GM19023 (cell line): ENCODE results near the gene MYD88.

Experiments
- ATAC-seq: cut with Tn5 transposase; IDR thresholded peaks from one replicate; pipeline ENCODE4 v1.9.1; 2021; ENCODE audit warnings: mild to moderate bottlenecking, moderate library complexity; ENCODE audit not compliant: unreplicated experiment

Gene MYD88

DNA sequence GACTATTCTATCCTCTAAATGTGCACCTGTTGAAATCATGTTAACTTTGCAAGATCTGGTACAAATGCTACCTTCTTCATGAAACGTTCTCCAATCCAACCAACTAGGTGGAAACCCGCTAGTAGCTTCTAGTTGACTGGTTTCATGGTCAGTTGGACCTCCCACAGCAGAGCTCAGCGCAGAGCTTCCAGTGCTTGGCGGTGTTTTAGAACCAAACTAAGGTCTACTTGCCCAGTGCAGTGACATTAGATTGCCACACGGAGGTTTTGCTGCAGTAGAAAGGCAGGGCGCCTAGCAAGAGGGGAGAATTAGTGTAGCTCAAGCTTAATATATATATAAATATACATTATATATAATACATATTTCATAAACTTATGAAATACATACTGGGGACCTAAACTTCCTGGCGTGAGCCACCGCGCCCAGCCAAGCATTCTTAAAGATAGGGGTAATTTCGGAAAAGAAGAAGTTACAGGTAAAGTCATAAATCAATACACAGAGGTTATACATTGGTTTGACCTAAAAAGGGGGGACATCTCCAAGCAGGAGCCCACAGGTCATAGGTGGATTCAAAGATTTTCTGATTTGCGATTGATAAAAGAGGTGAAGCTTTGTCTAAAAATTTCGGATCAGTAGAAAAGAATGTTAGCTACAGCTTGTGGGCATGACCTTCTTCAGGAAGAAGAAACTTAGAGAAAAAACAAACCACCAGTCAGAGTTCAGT is 24.8 kb downstream of the MYD88 start:
- no peak for ATAC-seq

DNA sequence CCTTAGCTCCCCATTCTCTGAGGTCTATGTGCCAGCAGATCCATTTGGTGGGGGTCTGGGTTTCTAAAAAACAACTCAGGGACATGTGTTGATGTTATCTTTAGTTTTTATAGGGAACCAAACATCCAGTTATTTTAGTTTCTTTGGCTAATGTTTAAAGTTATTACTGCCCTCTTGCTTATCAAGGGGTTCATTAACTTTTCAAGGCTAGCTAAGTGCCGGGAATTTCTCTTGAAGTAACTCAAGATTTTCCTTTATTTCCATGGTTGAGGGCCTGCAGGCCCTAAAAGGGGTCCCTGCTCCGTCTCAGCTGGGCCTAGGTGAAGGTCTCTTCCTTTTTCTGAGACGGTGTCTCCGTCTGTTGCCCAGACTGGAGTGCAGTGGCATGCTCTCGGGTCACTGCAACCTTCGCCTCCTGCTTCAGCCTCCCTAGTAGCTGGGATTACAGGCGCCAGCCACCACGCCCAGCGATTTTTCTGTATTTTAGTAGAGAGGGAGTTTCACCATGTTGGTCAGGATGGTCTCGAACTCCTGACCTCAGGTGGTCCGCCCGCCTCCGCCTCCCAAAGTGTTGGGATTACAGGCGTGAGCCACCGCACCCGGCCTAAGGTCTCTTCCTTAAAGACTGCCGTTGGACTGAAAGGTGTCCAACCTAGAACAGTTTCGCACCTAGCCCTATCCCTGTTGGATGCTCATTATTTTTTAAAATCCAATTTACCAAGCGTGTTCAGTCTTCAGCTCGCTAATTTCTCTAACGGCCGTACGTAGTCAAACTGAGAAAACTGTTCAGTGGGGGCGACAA is 25.6 kb downstream of the MYD88 start:
- ATAC-seq = no peak

DNA sequence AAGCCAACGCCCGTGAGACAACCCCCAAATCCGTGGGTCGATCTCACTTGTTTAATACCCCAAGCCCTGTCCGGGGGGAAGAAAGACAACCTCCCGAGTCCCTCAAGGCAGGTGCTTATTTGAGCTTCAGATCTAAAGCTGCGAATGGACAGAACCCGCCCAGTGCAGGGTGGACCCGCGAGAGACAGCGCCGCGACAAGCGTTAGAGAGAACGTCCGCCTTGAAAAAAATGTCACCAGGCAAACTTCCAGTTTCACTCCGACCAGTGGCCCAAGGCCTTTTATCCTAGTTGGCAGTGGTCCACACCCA is 26.1 kb downstream of the MYD88 start:
- ATAC-seq = peak; percentile 17

DNA sequence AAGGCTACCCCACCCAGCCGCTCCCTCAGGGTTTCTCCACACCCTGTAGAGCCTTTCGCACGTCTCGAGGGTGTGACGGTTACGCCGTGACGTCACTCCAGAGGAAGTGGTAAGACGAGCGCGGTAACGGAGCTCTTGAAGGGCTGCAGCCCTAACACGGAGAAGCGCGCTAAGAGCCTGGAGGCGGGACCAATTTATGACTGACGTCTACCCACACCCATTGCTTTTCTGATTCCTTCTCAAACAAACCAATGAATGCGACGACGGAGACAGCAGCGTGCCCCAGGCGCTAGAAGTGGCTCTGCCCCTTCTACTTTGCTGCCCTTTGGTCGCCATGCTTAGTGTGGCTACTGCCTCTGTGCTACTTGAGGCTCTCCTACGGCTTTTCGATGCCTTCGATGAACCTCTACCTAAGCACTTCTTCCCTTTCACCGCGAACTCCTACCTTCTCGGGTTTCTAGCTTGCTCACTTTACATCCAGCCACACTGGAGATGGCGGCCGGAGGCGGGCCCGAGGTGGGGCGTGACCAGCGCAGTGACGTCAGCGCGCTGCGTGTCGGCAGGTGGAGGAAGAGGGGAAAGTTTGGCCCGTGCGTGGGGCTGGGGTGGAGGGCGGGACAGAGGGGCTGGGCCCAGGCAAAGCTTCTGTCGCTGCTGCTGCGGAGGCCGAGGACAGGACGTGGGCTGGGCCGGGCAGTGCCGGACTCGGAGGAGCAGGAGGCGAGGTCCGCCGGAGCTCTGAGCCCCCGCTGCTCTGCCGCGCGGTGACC is 26.7 kb downstream of the MYD88 start, which contains the start of gene OXSR1:
Gene OXSR1, plus strand, starts transcription at position 586 of the 770 bp plus-strand sequence. CDS start 340 bp downstream, outside the sequence.
- ATAC-seq = peak; percentile 90

DNA sequence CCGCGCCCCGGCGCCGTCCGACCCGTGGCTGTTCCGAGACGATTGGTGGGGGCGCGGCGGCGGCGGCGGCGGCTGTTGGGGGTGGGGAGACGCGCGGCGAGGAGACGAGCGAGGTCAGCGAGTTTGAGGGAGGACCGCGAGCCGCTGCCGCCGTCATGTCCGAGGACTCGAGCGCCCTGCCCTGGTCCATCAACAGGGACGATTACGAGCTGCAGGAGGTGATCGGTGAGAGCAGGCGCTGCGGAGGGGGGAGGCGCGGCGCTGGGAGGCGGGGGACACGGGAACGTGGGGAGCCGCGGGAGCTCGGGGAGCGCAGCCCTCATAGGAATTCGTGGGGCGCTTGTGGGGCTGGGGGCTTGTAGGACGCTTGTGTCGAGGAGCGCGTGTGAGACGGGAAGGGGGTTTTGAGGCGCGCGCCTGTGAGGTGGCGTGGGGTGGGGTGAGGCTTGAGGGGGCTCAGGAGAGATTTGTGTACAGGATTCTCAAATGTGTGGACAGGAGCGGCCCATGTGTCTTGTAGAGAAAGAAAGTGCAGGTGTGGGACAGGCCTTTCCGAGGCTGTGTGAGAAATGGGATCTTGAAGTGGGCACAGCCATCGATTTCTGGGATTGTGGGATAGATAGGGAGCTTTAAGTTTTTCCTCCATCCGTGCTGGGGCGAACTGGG is 27.4 kb downstream of the MYD88 start:
- no peak for ATAC-seq

DNA sequence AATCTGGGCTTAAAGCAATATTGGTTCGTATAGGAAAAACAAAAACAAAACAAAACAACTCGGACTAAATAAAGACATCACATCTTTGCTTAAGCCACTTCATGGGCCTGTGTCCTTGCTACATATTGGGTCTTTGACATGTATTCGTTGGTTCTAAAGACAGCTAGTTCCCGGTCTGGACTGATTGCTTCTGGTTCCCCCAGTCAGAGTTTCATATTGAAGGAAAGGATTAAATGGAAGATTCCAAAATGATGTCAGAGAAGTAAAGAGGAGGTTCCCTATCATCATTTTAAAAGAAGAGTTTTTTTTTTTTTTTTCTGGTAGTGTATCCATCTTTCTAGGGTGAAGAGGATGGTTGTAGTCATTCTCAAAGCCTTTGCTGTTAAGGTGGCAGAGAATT is 29.1 kb downstream of the MYD88 start:
- ATAC-seq = no peak

DNA sequence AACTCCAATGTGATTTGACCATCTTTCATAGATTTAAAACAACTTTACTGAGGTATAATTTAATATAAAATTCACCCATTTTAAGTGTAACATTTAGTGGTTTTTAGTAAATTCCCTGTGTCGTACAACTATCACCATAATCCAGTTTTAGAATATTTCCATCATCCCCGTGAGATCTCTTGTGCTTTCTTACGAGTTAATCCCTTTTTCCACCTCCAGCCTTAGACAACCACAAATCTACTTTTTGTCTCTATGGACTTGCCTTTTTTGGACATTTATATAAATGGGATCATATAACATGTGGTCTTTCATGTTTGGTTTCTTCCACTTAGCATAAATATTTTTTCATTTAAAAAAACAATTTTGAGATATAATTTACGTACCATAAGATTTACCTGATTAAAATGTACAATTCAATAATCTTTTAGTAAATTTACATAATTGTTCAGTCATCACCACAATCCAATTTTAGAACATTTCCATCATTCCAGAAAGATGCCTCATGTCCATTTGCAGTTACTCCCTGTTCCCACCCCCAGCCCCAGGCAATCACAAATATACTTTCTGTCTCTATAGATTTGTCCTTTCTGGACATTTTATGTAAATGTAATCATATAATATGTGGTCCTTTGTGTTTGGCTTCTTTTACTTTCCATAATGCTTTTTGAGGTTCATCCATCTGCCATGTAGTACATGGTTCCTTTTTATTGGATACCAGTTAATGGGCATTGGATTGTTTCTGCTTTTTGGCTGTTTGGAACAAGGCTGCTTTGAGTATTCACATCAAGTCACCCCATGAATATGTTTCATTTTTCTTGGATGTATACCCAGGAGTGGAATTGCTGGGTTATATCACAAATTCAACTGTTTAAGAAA is 29.9 kb downstream of the MYD88 start:
- ATAC-seq = no peak

DNA sequence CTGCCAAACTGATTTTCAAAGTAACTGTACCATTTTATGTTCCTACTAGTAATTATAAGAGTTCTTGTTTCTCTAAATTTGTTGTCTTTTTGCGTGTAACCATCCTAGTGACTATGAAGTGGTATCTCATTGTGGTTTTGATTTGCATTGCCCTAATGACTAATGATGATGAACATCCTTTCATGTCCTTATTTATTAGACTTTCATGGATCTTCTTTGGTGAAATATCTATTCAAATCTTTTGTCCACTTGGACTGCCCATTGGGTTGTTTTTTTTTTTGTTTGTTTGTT is 30.5 kb downstream of the MYD88 start:
- no peak for ATAC-seq

DNA sequence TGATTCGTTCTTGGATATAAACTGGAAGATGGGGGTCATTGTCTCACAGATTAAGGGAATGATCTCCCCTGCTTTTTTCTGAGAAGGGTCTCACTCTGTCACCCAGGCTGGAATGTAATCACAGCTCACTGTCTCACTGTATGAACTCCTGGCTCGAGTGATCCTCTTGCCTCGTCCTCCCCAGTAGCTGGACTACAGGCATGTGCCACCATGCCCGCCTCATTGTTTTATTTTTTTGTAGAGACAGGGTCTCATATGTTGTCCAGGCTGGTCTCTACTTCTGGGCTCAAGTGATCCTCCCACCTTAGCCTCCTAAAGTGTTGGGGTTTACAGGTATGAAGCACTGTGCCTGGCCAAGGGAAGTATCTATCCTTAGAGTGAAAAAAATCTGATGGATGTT is 32.3 kb downstream of the MYD88 start:
- no peak for ATAC-seq

DNA sequence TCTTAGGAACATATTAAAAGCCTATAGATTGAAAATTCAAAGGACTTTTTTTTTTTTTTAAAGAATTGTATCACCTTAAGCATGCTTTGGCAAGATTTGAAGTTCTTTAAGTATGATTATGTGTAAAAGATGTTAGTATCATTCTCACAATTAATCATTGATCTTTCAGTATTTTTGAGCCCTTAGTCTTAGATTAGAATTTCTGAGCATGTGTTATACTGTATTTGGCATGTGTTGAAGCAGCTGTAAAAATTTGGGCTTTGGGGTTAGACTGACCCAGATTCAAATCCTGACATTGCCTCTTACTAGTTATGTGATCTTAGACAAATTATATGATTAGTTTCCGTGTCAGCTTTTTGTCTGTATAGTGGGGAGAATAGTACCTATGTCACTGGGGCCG is 33.2 kb downstream of the MYD88 start:
- no peak for ATAC-seq

DNA sequence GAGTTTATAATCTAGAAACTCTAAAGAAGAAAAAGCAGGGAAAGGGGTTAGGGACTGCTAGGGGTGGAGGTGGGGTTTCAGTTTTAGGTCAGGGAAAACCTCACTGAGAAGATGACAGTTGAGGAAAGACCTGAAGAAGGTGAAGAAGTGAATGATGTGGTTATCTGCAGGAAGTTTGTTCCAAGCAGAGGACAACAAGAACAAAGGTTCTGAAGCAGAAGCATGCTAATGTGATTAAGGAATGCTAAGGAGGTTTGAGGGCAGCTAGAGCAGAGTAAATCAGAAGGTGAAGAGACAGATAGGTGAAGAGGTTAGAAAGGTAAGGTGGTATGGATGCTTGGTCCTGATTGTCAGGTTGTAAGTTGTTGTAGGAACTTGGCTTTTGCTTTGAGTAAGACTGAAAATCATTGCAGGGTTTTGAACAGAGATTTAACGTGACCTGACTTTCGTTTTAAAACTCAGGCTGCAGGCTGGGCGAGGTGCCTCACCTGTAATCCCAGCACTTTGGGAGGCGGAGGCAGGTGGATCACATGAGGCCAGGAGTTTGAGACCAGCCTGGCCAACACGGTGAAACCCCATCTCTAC is 35.5 kb downstream of the MYD88 start:
- ATAC-seq = peak; percentile 38

DNA sequence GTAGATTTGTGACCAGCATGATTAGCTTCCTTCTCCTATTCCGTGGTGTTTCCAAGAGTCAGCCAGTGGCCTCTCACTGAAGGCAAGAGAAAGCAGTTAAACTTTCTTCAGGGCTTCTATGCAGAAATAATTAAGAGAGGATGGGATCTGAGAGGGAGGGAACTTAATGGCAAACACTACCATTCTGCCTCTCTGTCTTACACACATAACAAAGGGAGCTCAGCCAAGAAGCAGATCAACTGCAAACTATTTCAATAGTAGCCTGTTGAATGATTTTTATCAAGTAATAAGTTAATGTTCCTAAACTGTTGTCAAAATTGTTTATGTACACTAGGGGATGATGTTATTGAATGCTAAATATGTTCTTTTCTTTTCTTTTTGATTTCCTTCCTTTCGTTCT is 38.7 kb downstream of the MYD88 start:
- ATAC-seq = no peak

DNA sequence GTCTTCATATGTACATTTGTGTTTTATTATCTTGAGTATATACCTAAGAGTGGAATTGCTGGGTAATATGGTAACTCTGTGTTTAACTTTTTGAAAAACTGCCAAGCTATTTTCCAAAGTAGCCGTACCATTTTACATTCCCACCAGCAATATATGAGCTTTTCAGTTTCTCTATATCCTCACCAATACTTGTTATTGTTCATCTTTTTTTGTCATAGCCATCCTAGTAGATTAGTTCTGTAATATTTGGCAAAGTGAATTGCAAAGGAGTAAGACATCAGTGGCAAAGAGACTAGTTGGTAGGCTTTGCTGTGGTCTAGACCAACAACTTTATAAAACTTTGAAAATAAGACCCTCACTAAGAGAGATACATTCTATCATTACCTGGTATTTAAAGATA is 48.3 kb downstream of the MYD88 start:
- ATAC-seq = no peak

DNA sequence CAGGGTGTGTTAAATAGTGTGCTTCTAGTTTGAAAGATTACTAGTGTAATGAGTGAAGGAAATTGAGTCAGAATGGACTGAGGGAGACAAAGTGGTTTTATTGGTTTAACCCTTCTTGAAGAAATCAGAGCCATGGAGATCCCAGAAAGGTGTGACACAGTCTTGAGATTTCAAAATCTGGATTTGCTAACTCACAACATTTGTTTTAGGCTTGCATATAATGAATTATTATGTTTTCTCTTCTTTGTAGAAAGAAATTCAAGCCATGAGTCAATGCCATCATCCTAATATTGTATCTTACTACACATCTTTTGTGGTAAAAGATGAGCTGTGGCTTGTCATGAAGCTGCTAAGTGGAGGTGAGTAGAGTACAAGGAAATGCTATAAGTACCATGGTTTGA is 52.0 kb downstream of the MYD88 start:
- ATAC-seq = no peak
